Osteoblast (primary cell): ENCODE data around the gene NEURL1B. TPM values are rescaled to one million over a fixed set of nuclear protein-coding genes. Genes with fewer than 3 reads are reported as not detected.
"Not testable (repeated sequence)": the region's sequence is repeated elsewhere in the genome, so short reads cannot be mapped to it uniquely, and the experiment has no call there.

Experiments
- DNase-seq: peaks from one replicate; pipeline ENCODE4 v3.0.0; 2011; ENCODE audit warnings: low spot score, mixed read lengths; ENCODE audit not compliant: insufficient read length; ENCODE audit errors: missing footprints
- H2AFZ ChIP-seq: 2 replicates; pipeline ENCODE4 v1.6.0; 2011; ENCODE audit warnings: mild to moderate bottlenecking, low read length
- H3K27ac ChIP-seq: 2 replicates; pipeline ENCODE4 v1.5.1; 2011; ENCODE audit warnings: mild to moderate bottlenecking, low read depth, low read length, moderate library complexity
- H3K27me3 ChIP-seq: 2 replicates; pipeline ENCODE4 v1.6.0; 2012; ENCODE audit warnings: mild to moderate bottlenecking, control low read depth, inconsistent platforms, low read length, moderate library complexity; ENCODE audit not compliant: insufficient read depth
- H3K36me3 ChIP-seq: 2 replicates; pipeline ENCODE4 v1.5.1; 2011; ENCODE audit warnings: mild to moderate bottlenecking, low read length, control low read depth, moderate library complexity; ENCODE audit not compliant: insufficient read depth
- H3K4me1 ChIP-seq: 2 replicates; pipeline ENCODE4 v1.5.1; 2011; ENCODE audit warnings: mild to moderate bottlenecking, low read length, control low read depth, moderate library complexity; ENCODE audit not compliant: insufficient read depth
- H3K4me2 ChIP-seq: 2 replicates; pipeline ENCODE4 v1.6.0; 2011; ENCODE audit warnings: mild to moderate bottlenecking, low read length; ENCODE audit not compliant: insufficient read depth
- H3K4me3 ChIP-seq: fragments of 200-600 bp; sonication (generic); 3 replicates; pipeline ENCODE4 v1.5.1; 2012; ENCODE audit warnings: mild to moderate bottlenecking, low read length, inconsistent platforms; ENCODE audit not compliant: insufficient read depth
- H3K79me2 ChIP-seq: 2 replicates; pipeline ENCODE4 v1.6.0; 2012; ENCODE audit warnings: mild to moderate bottlenecking, low read length, control low read depth, inconsistent platforms; ENCODE audit not compliant: insufficient read depth
- H3K9me3 ChIP-seq: 2 replicates; pipeline ENCODE4 v1.5.1; 2011; ENCODE audit warnings: low read depth, low read length, control low read depth
- H4K20me1 ChIP-seq: 2 replicates; pipeline ENCODE4 v1.6.0; 2012; ENCODE audit warnings: mild to moderate bottlenecking, low read length, control low read depth; ENCODE audit not compliant: insufficient read depth
- CTCF ChIP-seq: IDR thresholded peaks from 2 replicates; pipeline ENCODE4 v1.5.1; 2011; ENCODE audit warnings: mild to moderate bottlenecking, low read depth, low read length, moderate library complexity; ENCODE audit errors: extremely low read depth
- total RNA-seq: library from RNA; depleted of rRNA; stranded (reverse); fragments of >200 nt; gene quantifications from 2 replicates; pipeline ENCODE4 v1.2.3, GENCODE V29; 2012

The NEURL1B gene
- total RNA-seq, 1 donor: 0.36 TPM

- Histone ChIP-seq H3K4me1 (peaks cover 3% of the 10 kb centered on the region), H3K27ac (no peak overlapping the region), H3K4me3 (no peak overlapping the region), H4K20me1 (no peaks in the 10 kb centered on the region), H3K27me3 (peaks cover 6% of the 10 kb centered on the region), H2AFZ (no peak overlapping the region), H3K36me3 (no peaks in the 10 kb centered on the region), H3K9me3 (no peaks in the 10 kb centered on the region), H3K4me2 (no peak overlapping the region), H3K79me2 (no peaks in the 10 kb centered on the region)
- peak; percentile 14 for DNase-seq
- no peak for TF ChIP-seq CTCF
Observed at GRCh38 chr5:172706796-172707195, 65.7 kb downstream of the NEURL1B start.

DNA sequence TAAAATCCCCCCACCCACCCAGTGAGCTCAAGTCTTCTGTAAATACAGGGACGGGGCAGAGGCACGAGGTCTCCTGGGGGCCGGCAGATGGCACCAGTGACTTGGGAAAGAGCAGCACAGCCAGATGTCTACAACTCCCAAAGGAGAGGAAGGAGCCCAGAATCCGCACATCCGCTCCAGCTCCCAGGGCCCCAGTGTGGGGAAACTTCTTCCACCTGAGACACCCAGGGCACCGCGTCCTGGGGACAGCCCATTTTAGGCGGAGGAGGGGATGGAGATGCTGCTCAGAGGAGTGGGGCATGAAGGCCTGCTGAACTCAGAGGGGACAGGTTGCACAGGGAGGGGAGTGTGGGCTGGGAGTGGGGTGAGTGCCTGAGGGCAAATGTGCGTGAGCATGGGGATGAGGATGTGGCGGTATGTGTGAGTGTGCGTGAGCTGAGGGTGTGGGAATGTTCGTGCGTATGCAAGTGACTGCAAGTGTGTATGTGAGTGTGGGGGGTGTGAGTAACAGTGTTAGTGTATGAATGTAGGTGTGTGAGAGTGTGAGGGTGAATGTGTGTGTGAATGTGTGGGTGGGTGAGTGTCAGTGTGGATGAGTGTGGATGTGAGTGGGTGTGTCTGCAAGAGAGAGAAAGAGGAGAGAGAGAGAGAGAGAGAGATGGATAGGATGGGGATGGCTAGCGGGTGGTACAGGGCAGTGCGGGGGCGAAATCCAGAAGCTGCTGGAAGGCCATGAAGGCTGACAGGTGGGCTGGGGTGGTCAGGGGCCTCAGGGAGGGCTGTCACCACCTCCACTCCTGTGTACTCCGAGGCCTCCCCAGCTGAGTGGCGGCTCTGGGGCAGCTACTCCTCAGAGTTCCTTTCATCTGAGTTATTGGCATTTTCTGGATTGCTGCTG lies 66.5 kb downstream of the NEURL1B start:
- Histone ChIP-seq H3K36me3 (no peaks in the 10 kb centered on the region), H3K27ac (no peak overlapping the region), H2AFZ (peak overlapping the region; percentile 41), H3K4me1 (peaks cover 3% of the 10 kb centered on the region), H3K9me3 (no peaks in the 10 kb centered on the region), H3K4me2 (peak overlapping the region; percentile 53), H3K27me3 (peaks cover 4% of the 10 kb centered on the region), H3K4me3 (no peak overlapping the region), H4K20me1 (no peaks in the 10 kb centered on the region), H3K79me2 (no peaks in the 10 kb centered on the region)
- peak; percentile 86 for DNase-seq
- TF ChIP-seq CTCF: peak; percentile 66

- Histone ChIP-seq H4K20me1 (no peaks in the 10 kb centered on the region), H3K79me2 (no peaks in the 10 kb centered on the region), H3K36me3 (no peaks in the 10 kb centered on the region), H3K27me3 (no peaks in the 10 kb centered on the region), H2AFZ (no peak overlapping the region), H3K4me2 (no peak overlapping the region), H3K4me1 (peaks cover 3% of the 10 kb centered on the region), H3K27ac (no peak overlapping the region), H3K9me3 (no peaks in the 10 kb centered on the region), H3K4me3 (no peak overlapping the region)
- no peak for DNase-seq
- no peak for TF ChIP-seq CTCF
Observed at GRCh38 chr5:172708183-172708505, 67.1 kb downstream of the NEURL1B start.

GRCh38 chr5:172710676-172711075 lies 69.6 kb downstream of the NEURL1B start:
- Histone ChIP-seq H3K4me2 (no peak overlapping the region), H3K4me1 (peaks cover 11% of the 10 kb centered on the region), H3K4me3 (no peak overlapping the region), H4K20me1 (no peaks in the 10 kb centered on the region), H3K36me3 (no peaks in the 10 kb centered on the region), H3K79me2 (no peaks in the 10 kb centered on the region), H3K27me3 (no peaks in the 10 kb centered on the region), H3K27ac (no peak overlapping the region), H3K9me3 (no peaks in the 10 kb centered on the region), H2AFZ (no peak overlapping the region)
- no peak for DNase-seq
- TF ChIP-seq CTCF: no peak

GRCh38 chr5:172711321-172711861 lies 70.3 kb downstream of the NEURL1B start:
- peaks cover 11% of the 10 kb centered on the region for H3K4me1 ChIP-seq
- not testable (repeated sequence) for H3K4me2 ChIP-seq, H3K4me3 ChIP-seq

More at GRCh38 chr5:172711321-172711861, 70.3 kb downstream of the NEURL1B start:
- H3K36me3 ChIP-seq, H3K9me3 ChIP-seq, H2AFZ ChIP-seq, H4K20me1 ChIP-seq, H3K27me3 ChIP-seq, DNase-seq, H3K79me2 ChIP-seq, H3K27ac ChIP-seq: not testable (repeated sequence)
